HCT116 (cell line): ENCODE results near the gene KHDC4.

ENCODE experiments used
- CTCF ChIP-seq, 3 experiments: fragments of 200-600 bp in 1 of 3; sonication (generic) in 1 of 3; IDR thresholded peaks in 2 of 3; conservative IDR thresholded peaks in 1 of 3; 2 replicates each; pipeline ENCODE4 v1.5.1; 2012 to 2017; ENCODE audit warnings: low read depth in 2 of 3, low read length in 2 of 3, antibody characterized with exemption in 1 of 3, borderline replicate concordance in 1 of 3, control low read depth in 1 of 3, mild to moderate bottlenecking in 1 of 3, mixed read lengths in 1 of 3, mixed run types in 1 of 3, moderate library complexity in 1 of 3; ENCODE audit not compliant: insufficient read depth in 1 of 3
- EZH2 ChIP-seq: fragments of 200-600 bp; sonication (generic); IDR thresholded peaks from 2 replicates; pipeline ENCODE4 v1.6.1; 2017; ENCODE audit warnings: antibody characterized with exemption, mixed run types
- MAX ChIP-seq: IDR thresholded peaks from 2 replicates; pipeline ENCODE4 v1.6.1; 2012
- POLR2A ChIP-seq: IDR thresholded peaks from 2 replicates; pipeline ENCODE4 v1.7.0; 2011; ENCODE audit warnings: borderline replicate concordance; ENCODE audit not compliant: insufficient read depth, insufficient read length; ENCODE audit errors: extremely low read depth
- ZBTB33 ChIP-seq: IDR thresholded peaks from 2 replicates; pipeline ENCODE4 v1.6.1; 2011; ENCODE audit warnings: mild to moderate bottlenecking, low read length, moderate library complexity; ENCODE audit not compliant: insufficient replicate concordance; ENCODE audit errors: extremely low read depth
- ZNF274 ChIP-seq: fragments of 200-500 bp; sonication (Bioruptor generic); IDR thresholded peaks from 2 replicates; pipeline ENCODE4 v1.6.1; 2014; ENCODE audit warnings: mild to moderate bottlenecking, low read depth, low read length, inconsistent platforms

- TF ChIP-seq ZBTB33: no peak
- no peak for TF ChIP-seq EZH2
- no peak for TF ChIP-seq CTCF (IDR thresholded peaks at IDR 0.05 in 2 of 3, conservative IDR thresholded peaks at IDR 0.05 in 1 of 3; ENCODE audit: borderline replicate concordance in 1 of 3, insufficient read depth in 1 of 3, low read depth in 2 of 3, low read length in 2 of 3)
- no peak for TF ChIP-seq POLR2A
- no peak for TF ChIP-seq MAX
- no peak for TF ChIP-seq ZNF274
These were observed 32.5 kb upstream of the KHDC4 start for GRCh38 chr1:155966750-155967149.
